GM21526 (cell line): ENCODE results near the gene KIAA1671.

ENCODE experiments used
- ATAC-seq: cut with Tn5 transposase; IDR thresholded peaks from one replicate; pipeline ENCODE4 v1.9.1; 2021; ENCODE audit warnings: moderate library complexity; ENCODE audit not compliant: unreplicated experiment, low FRiP score

The KIAA1671 gene

GRCh38 chr22:25084405-25085107, 132.0 kb downstream of the KIAA1671 start:
- no peak for ATAC-seq

- ATAC-seq = no peak
Measured at GRCh38 chr22:25085156-25085555, 132.6 kb downstream of the KIAA1671 start.

GRCh38 chr22:25085930-25086901, 133.7 kb downstream of the KIAA1671 start:
- ATAC-seq = no peak

- ATAC-seq = no peak
Measured at GRCh38 chr22:25086902-25087282, 134.4 kb downstream of the KIAA1671 start.

GRCh38 chr22:25090225-25090890, 137.8 kb downstream of the KIAA1671 start:
- ATAC-seq = no peak

GRCh38 chr22:25091458-25091857, 138.9 kb downstream of the KIAA1671 start:
- ATAC-seq = no peak

- no peak for ATAC-seq
Measured at GRCh38 chr22:25092119-25092518, 139.6 kb downstream of the KIAA1671 start.

GRCh38 chr22:25094579-25094978, 142.1 kb downstream of the KIAA1671 start:
- ATAC-seq = no peak

GRCh38 chr22:25095869-25096268, 143.4 kb downstream of the KIAA1671 start:
- ATAC-seq = no peak

- ATAC-seq = no peak
Measured at GRCh38 chr22:25096638-25097405, 144.3 kb downstream of the KIAA1671 start.

GRCh38 chr22:25098445-25099081, 146.0 kb downstream of the KIAA1671 start:
- no peak for ATAC-seq

GRCh38 chr22:25099202-25099601, 146.7 kb downstream of the KIAA1671 start:
- no peak for ATAC-seq

- ATAC-seq = no peak
Measured at GRCh38 chr22:25100402-25100801, 147.9 kb downstream of the KIAA1671 start.

- no peak for ATAC-seq
Measured at GRCh38 chr22:25100948-25101347, 148.4 kb downstream of the KIAA1671 start.

GRCh38 chr22:25101501-25101900, 149.0 kb downstream of the KIAA1671 start:
- no peak for ATAC-seq

- ATAC-seq = no peak
Measured at GRCh38 chr22:25101986-25102385, 149.5 kb downstream of the KIAA1671 start.

GRCh38 chr22:25102722-25103121, 150.2 kb downstream of the KIAA1671 start:
- ATAC-seq = no peak

- ATAC-seq = no peak
Measured at GRCh38 chr22:25104367-25104766, 151.9 kb downstream of the KIAA1671 start.

- ATAC-seq = no peak
Measured at GRCh38 chr22:25105817-25106650, 153.5 kb downstream of the KIAA1671 start.
